Mesenchymal stem cell (in vitro differentiated cells and primary cell): ENCODE data around the gene CCDC172.

ENCODE experiments used
- DNase-seq: peaks from one replicate; pipeline ENCODE4 v3.0.0-alpha.2; 2013
- H2AFZ ChIP-seq: one replicate; pipeline ENCODE4 v1.6.1; 2013; ENCODE audit warnings: low read depth, mild to moderate bottlenecking, control low read depth, inconsistent platforms, low read length, moderate library complexity
- H2AK5ac ChIP-seq: 2 replicates; pipeline ENCODE4 v1.6.1; 2013; ENCODE audit warnings: low read length, moderate library complexity, mild to moderate bottlenecking, inconsistent platforms; ENCODE audit not compliant: severe bottlenecking
- H2BK120ac ChIP-seq: one replicate; pipeline ENCODE4 v1.6.1; 2013; ENCODE audit warnings: low read depth, mild to moderate bottlenecking, inconsistent platforms, low read length, moderate library complexity
- H2BK12ac ChIP-seq, 2 experiments: one replicate each; pipeline ENCODE4 v1.6.1; 2013; ENCODE audit warnings: inconsistent platforms in 2 of 2, low read length in 2 of 2, mild to moderate bottlenecking in 2 of 2, moderate library complexity in 2 of 2, control low read depth in 1 of 2
- H2BK15ac ChIP-seq: one replicate; pipeline ENCODE4 v1.6.1; 2013; ENCODE audit warnings: mild to moderate bottlenecking, low read depth, inconsistent platforms; ENCODE audit not compliant: poor library complexity, severe bottlenecking
- H2BK5ac ChIP-seq: 2 replicates; pipeline ENCODE4 v1.6.1; 2013; ENCODE audit warnings: low read depth, mild to moderate bottlenecking, low read length, control low read depth, inconsistent platforms; ENCODE audit not compliant: poor library complexity, severe bottlenecking
- H3K14ac ChIP-seq, 2 experiments: one replicate each; pipeline ENCODE4 v1.6.1; 2013; ENCODE audit warnings: inconsistent platforms in 2 of 2, low read length in 2 of 2, control low read depth in 1 of 2, mild to moderate bottlenecking in 1 of 2, moderate library complexity in 1 of 2
- H3K18ac ChIP-seq, 2 experiments: one replicate each; pipeline ENCODE4 v1.6.1; 2013; ENCODE audit warnings: inconsistent platforms in 2 of 2, low read length in 2 of 2, control low read depth in 1 of 2, low read depth in 1 of 2, mild to moderate bottlenecking in 1 of 2
- H3K23ac ChIP-seq, 2 experiments: one replicate each; pipeline ENCODE4 v1.6.1; 2013; ENCODE audit warnings: inconsistent platforms in 2 of 2, low read length in 2 of 2, mild to moderate bottlenecking in 2 of 2, moderate library complexity in 2 of 2, control low read depth in 1 of 2
- H3K27ac ChIP-seq: 2 replicates; pipeline ENCODE4 v1.5.1; 2013; ENCODE audit warnings: mild to moderate bottlenecking, moderate library complexity, low read length, control low read depth, inconsistent platforms; ENCODE audit not compliant: poor library complexity, severe bottlenecking
- H3K27me3 ChIP-seq, 2 experiments: 2 replicates each; pipeline versions ENCODE4 v1.6.1 to v1.7.0; 2013; ENCODE audit warnings: low read length in 2 of 2, mild to moderate bottlenecking in 2 of 2, moderate library complexity in 2 of 2, control low read depth in 1 of 2, inconsistent platforms in 1 of 2; ENCODE audit not compliant: control insufficient read depth in 1 of 2, insufficient read depth in 1 of 2
- H3K36me3 ChIP-seq, 2 experiments: 2 replicates each; pipeline versions ENCODE4 v1.6.1 to v1.7.0; 2013; ENCODE audit warnings: low read length in 2 of 2, control low read depth in 1 of 2, inconsistent platforms in 1 of 2, low read depth in 1 of 2, mild to moderate bottlenecking in 1 of 2; ENCODE audit not compliant: insufficient read depth in 2 of 2, control insufficient read depth in 1 of 2
- H3K4ac ChIP-seq, 2 experiments: one replicate each; pipeline ENCODE4 v1.6.1; 2013; ENCODE audit warnings: inconsistent platforms in 2 of 2, low read length in 2 of 2, mild to moderate bottlenecking in 2 of 2, moderate library complexity in 2 of 2, control low read depth in 1 of 2, low read depth in 1 of 2
- H3K4me1 ChIP-seq: 2 replicates; pipeline ENCODE4 v1.6.1; 2013; ENCODE audit warnings: low read depth, low read length, control low read depth; ENCODE audit not compliant: control insufficient read depth, insufficient read depth
- H3K4me2 ChIP-seq: 2 replicates; pipeline ENCODE4 v1.6.1; 2013; ENCODE audit warnings: low read length, mild to moderate bottlenecking, inconsistent platforms; ENCODE audit not compliant: poor library complexity, severe bottlenecking
- H3K4me3 ChIP-seq, 2 experiments: 2 replicates each; pipeline versions ENCODE4 v1.5.1 to v1.7.0; 2013; ENCODE audit warnings: low read length in 2 of 2, mild to moderate bottlenecking in 2 of 2, control low read depth in 1 of 2, low read depth in 1 of 2; ENCODE audit not compliant: insufficient read depth in 1 of 2
- H3K79me1 ChIP-seq: replicated peaks from 2 replicates; pipeline ENCODE4 v1.6.1; 2013; ENCODE audit warnings: mild to moderate bottlenecking, control low read depth, low read length, inconsistent platforms; ENCODE audit not compliant: poor library complexity, severe bottlenecking
- H3K9ac ChIP-seq: 2 replicates; pipeline ENCODE4 v1.7.0; 2013; ENCODE audit warnings: mild to moderate bottlenecking, low read length, moderate library complexity
- H3K9me3 ChIP-seq: 2 replicates; pipeline ENCODE4 v1.7.0; 2013; ENCODE audit warnings: mild to moderate bottlenecking, low read length; ENCODE audit not compliant: control insufficient read depth
- H4K8ac ChIP-seq: one replicate; pipeline ENCODE4 v1.6.1; 2013; ENCODE audit warnings: inconsistent platforms, mild to moderate bottlenecking, low read length, moderate library complexity
- H4K91ac ChIP-seq: one replicate; pipeline ENCODE4 v1.6.1; 2013; ENCODE audit warnings: mild to moderate bottlenecking, low read length, inconsistent platforms
- WGBS: methylation state at CpG from one replicate; pipeline ENCODE4 v1.1.7; 2013; ENCODE audit warnings: mixed read lengths; 5-methylcytosine and 5-hydroxymethylcytosine counted together

Gene CCDC172

DNA sequence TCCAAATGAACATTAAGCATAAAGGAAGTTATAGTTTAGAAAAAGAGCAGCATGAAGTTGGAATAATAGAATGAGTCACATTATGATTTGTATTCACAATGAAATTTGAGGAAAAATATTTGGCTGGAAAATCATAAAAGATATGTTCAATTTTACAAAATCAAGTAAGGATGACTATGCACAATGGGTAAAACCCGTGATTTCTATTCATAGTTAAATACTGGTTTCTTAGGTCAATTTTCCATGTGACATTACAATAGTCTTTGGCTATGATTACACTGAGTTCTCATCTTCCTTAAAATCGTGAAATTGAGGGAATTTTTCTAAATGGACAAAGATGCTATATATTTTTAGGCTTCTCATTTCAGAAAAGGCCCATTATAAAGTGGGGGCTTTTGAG is 17.4 kb upstream of the CCDC172 start:
- no peak overlapping the region for H2BK12ac ChIP-seq
- WGBS, result no CpG with 5 or more reads among the region's 2 CpGs

DNA sequence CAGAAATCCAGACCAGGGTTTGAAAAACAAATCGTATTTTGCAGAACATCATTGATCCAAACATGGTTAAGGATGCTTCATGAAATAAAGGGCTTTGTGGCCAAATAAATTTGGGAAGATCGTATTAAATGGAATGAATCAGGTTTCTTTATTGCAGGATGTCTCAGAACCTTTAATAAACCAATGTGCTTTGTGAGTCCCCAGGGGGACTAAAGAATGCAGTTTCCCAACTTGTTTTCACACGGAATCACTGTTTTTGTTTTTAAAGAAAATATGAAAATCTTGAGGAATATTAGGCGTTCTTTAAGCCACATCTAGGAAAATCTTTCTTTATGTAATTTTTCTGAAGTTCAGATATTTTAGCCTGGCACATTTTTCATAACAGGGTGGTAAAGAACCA is 16.8 kb upstream of the CCDC172 start:
- no peaks in the 10 kb centered on the region for H3K79me1 ChIP-seq
- H4K8ac ChIP-seq, result peak overlapping the region; percentile 29
- no peak overlapping the region for H2BK120ac ChIP-seq
- no peak overlapping the region for H3K23ac ChIP-seq
- no peak overlapping the region for H2BK5ac ChIP-seq
- H4K91ac ChIP-seq, result no peak overlapping the region
- H3K4me1 ChIP-seq, result no peaks in the 10 kb centered on the region
- peak overlapping the region; percentile 77 for H3K9ac ChIP-seq
- no peaks in the 10 kb centered on the region for H3K27me3 ChIP-seq
- no peak overlapping the region for H2AFZ ChIP-seq
- no peak overlapping the region for H3K27ac ChIP-seq
- H2AK5ac ChIP-seq, result no peak overlapping the region
- no peak overlapping the region for H2BK12ac ChIP-seq
- no peak overlapping the region for H3K4me3 ChIP-seq
- H3K9me3 ChIP-seq, result no peaks in the 10 kb centered on the region
- H3K14ac ChIP-seq, result no peak overlapping the region
- H3K4ac ChIP-seq, result no peak overlapping the region
- H2BK15ac ChIP-seq, result no peak overlapping the region
- no peak overlapping the region for H3K4me2 ChIP-seq
- WGBS, result 81% methylated on average over 3 of the region's 4 CpGs
- H3K18ac ChIP-seq, result no peak overlapping the region
- no peaks in the 10 kb centered on the region for H3K36me3 ChIP-seq
- DNase-seq, result no peak

More for the DNA sequence above, 17.4 kb upstream of the CCDC172 start:
- no peak for DNase-seq
- H3K23ac ChIP-seq, result no peak overlapping the region
- no peak overlapping the region for H2BK15ac ChIP-seq
- H3K9me3 ChIP-seq, result no peaks in the 10 kb centered on the region
- no peak overlapping the region for H3K4ac ChIP-seq
- no peaks in the 10 kb centered on the region for H3K27me3 ChIP-seq
- no peak overlapping the region for H4K8ac ChIP-seq
- H2AK5ac ChIP-seq, result no peak overlapping the region
- no peak overlapping the region for H4K91ac ChIP-seq
- no peak overlapping the region for H2BK120ac ChIP-seq
- no peak overlapping the region for H3K14ac ChIP-seq
- no peak overlapping the region for H3K4me3 ChIP-seq
- H3K4me1 ChIP-seq, result no peaks in the 10 kb centered on the region
- no peak overlapping the region for H3K4me2 ChIP-seq
- no peak overlapping the region for H3K27ac ChIP-seq
- no peak overlapping the region for H2AFZ ChIP-seq
- no peaks in the 10 kb centered on the region for H3K79me1 ChIP-seq
- no peak overlapping the region for H3K18ac ChIP-seq
- peak overlapping the region; percentile 77 for H3K9ac ChIP-seq
- no peaks in the 10 kb centered on the region for H3K36me3 ChIP-seq
- H2BK5ac ChIP-seq, result no peak overlapping the region

DNA sequence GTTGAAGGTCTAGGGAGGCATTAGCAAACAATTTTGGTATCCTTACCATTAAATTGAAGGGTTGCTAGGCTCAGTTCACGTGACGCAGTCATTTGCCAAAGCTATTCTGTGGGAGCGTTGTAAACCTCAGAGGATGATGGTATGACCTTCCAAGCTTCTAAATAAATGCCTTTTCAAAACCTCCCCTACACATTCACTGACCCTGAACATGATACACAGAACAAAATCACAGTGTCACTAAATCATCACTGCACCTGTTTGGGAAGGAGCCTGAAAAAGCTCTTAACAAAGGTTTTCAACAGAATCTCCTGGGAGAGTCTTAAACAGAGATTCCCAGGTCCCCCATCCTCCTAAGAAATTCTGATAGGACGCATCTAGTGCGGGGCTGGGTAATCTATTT is 13.2 kb upstream of the CCDC172 start:
- H3K18ac ChIP-seq, result no peak overlapping the region
- H2AK5ac ChIP-seq, result no peak overlapping the region
- no peak overlapping the region for H3K4me3 ChIP-seq
- no peak overlapping the region for H3K14ac ChIP-seq
- no peaks in the 10 kb centered on the region for H3K79me1 ChIP-seq
- H3K9ac ChIP-seq, result no peak overlapping the region
- H2BK120ac ChIP-seq, result no peak overlapping the region
- no peaks in the 10 kb centered on the region for H3K27me3 ChIP-seq
- H3K4me1 ChIP-seq, result no peaks in the 10 kb centered on the region
- H3K36me3 ChIP-seq, result no peaks in the 10 kb centered on the region
- no peak overlapping the region for H2BK5ac ChIP-seq
- H4K91ac ChIP-seq, result no peak overlapping the region
- H2AFZ ChIP-seq, result no peak overlapping the region
- no peaks in the 10 kb centered on the region for H3K9me3 ChIP-seq
- H3K27ac ChIP-seq, result no peak overlapping the region
- H2BK15ac ChIP-seq, result no peak overlapping the region
- no peak overlapping the region for H2BK12ac ChIP-seq
- no peak overlapping the region for H3K4ac ChIP-seq
- no peak overlapping the region for H3K4me2 ChIP-seq
- DNase-seq, result no peak
- WGBS, result 94% methylated on average over 5 of the region's 5 CpGs
- no peak overlapping the region for H4K8ac ChIP-seq
- H3K23ac ChIP-seq, result no peak overlapping the region

DNA sequence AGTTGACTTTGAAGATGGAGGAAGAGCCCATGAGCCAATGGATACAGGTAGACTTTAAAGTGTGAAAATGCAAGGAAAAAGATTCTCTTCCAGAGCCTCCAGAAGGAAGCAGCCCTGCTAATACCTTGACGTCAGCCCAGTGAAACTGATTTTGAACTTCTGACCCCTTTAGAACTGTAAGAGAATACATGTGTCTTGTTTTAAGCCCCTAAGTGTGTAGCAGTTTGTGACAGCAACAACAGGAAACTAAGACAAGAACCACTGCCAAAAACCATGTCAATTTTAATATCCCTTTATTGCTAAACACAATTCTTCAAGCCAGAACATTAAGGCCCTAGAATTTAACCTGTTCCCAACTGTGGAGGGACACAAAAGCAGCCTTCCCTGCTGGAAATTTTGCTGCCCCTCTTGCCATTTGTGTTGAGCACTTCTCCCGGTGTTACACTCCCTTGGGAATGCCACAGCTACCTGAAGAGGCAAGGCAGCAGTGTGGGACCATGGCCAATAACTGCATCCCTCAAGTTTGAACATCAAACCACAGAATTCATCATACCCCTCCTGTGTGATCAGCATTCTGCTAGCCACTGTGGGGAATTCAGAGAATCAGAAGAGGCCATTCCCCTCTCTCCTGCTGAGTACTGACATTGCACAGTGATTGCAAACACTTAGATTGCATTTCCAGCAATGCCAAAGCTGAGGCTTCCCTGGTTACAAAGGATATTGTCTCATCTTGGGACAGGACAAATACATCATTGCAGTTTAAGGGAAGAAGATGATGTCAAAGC is 12.3 kb upstream of the CCDC172 start:
- Histone ChIP-seq H2BK5ac (no peak overlapping the region), H3K4me3 (no peak overlapping the region), H4K91ac (no peak overlapping the region), H2BK12ac (no peak overlapping the region), H4K8ac (no peak overlapping the region), H3K27me3 (no peaks in the 10 kb centered on the region), H3K4me1 (no peaks in the 10 kb centered on the region), H3K23ac (no peak overlapping the region), H2AFZ (no peak overlapping the region), H2BK15ac (no peak overlapping the region), H3K9ac (no peak overlapping the region), H3K9me3 (no peaks in the 10 kb centered on the region), H3K27ac (no peak overlapping the region), H3K36me3 (no peaks in the 10 kb centered on the region), H3K4me2 (no peak overlapping the region), H2BK120ac (no peak overlapping the region), H3K18ac (no peak overlapping the region), H3K4ac (no peak overlapping the region), H3K14ac (no peak overlapping the region), H2AK5ac (no peak overlapping the region), H3K79me1 (no peaks in the 10 kb centered on the region)
- no peak for DNase-seq
- 75% methylated on average over 2 of the region's 2 CpGs for whole genome bisulfite sequencing
